GM19239 (cell line): ENCODE results near the gene FAM181A.

Experiments used
- DNase-seq: peaks from one replicate; pipeline ENCODE4 v3.0.0; 2011; ENCODE audit warnings: low spot score; ENCODE audit not compliant: insufficient read length
- FAIRE-seq: peaks from 2 replicates; lab custom pipeline; 2011; peaks lifted over from hg19 to GRCh38; lab: Jason Lieb, UNC

Gene FAM181A

GRCh38 chr14:93975791-93976476 is 48.8 kb downstream of the FAM181A start:
- DNase-seq (peak; percentile 64), FAIRE-seq (peak; percentile 100)

GRCh38 chr14:93976477-93977057 is 49.4 kb downstream of the FAM181A start, which contains the start of gene ASB2:
TSS of gene ASB2 (minus strand) at chr14:93976570. CDS start at chr14:93964539, 12,031 bp downstream.
- FAIRE-seq (no peak), DNase-seq (no peak)

GRCh38 chr14:93977171-93977570 is 50.0 kb downstream of the FAM181A start:
- FAIRE-seq (no peak), DNase-seq (no peak)

GRCh38 chr14:93977790-93978581 is 50.8 kb downstream of the FAM181A start:
- DNase-seq (peak; percentile 50), FAIRE-seq (no peak)

- no peak for FAIRE-seq
- no peak for DNase-seq
Observed at GRCh38 chr14:93978735-93979134, 51.6 kb downstream of the FAM181A start.
